Kidney (tissue), 14 donors: ENCODE data around the gene BFSP2. TPM values are rescaled to one million over a fixed set of nuclear protein-coding genes. Genes with fewer than 3 reads are reported as not detected.

ENCODE experiments used
- DNase-seq, 5 donors: peaks; one replicate each; pipeline ENCODE4 v3.0.0-alpha.2; 2013 to 2020
- FAIRE-seq: peaks from 2 replicates; lab custom pipeline; 2012; peaks lifted over from hg19 to GRCh38; lab: Jason Lieb, UNC
- H3K27ac ChIP-seq, 2 donors: one replicate each; pipeline ENCODE4 v1.7.0; 2013; ENCODE audit warnings: low read depth in 2 of 2, low read length in 2 of 2, inconsistent platforms in 1 of 2
- H3K27me3 ChIP-seq: one replicate; pipeline ENCODE4 v1.7.1; 2013; ENCODE audit warnings: low read length, inconsistent platforms; ENCODE audit not compliant: control insufficient read depth, insufficient read depth
- H3K36me3 ChIP-seq, 3 donors: one replicate each; pipeline versions ENCODE4 v1.7.0 to v1.7.1; 2013; ENCODE audit warnings: low read length in 3 of 3, control low read depth in 1 of 3, inconsistent platforms in 1 of 3; ENCODE audit not compliant: insufficient read depth in 3 of 3, control insufficient read depth in 2 of 3
- H3K4me1 ChIP-seq, 3 donors: one replicate each; pipeline versions ENCODE4 v1.7.0 to v1.7.1; 2013; ENCODE audit warnings: low read length in 3 of 3, inconsistent platforms in 1 of 3, low read depth in 1 of 3; ENCODE audit not compliant: control insufficient read depth in 2 of 3, insufficient read depth in 2 of 3
- H3K4me3 ChIP-seq, 3 donors: one replicate each; pipeline versions ENCODE4 v1.7.0 to v1.8.1; 2013; ENCODE audit warnings: low read length in 3 of 3, control low read depth in 1 of 3, inconsistent platforms in 1 of 3
- H3K9ac ChIP-seq, 3 donors: one replicate each; pipeline versions ENCODE4 v1.7.0 to v1.7.1; 2013; ENCODE audit warnings: low read length in 3 of 3, control low read depth in 1 of 3, inconsistent platforms in 1 of 3
- H3K9me3 ChIP-seq, 3 donors: one replicate each; pipeline versions ENCODE4 v1.7.0 to v1.7.1; 2013; ENCODE audit warnings: low read length in 3 of 3, control low read depth in 1 of 3, inconsistent platforms in 1 of 3; ENCODE audit not compliant: control insufficient read depth in 2 of 3, insufficient read depth in 1 of 3
- intact Hi-C: fragments of 100-400 bp; cut with DNase I; formaldehyde crosslinking; loops from one replicate; pipeline ENCODE4 v1.11.1; 2022
- polyA plus RNA-seq: library from polyadenylated mRNA; stranded (reverse); fragments of 350-450 nt; fragmentation: Illumina TruSeq; extraction: RNeasy Lipid Tissue Mini Kit (QIAGEN cat#74804); gene quantifications from one replicate; pipeline ENCODE4 v1.2.3, GENCODE V29; 2014; ENCODE audit warnings: low read depth, low replicate concordance; ENCODE audit not compliant: insufficient read depth
- total RNA-seq: library from RNA; stranded (reverse); fragmentation: NEBNext Ultra II Directional; extraction: Animal tissue kit (Norgen Biotek cat#: 25700); gene quantifications from one replicate; pipeline ENCODE4 v1.2.1, GENCODE V29; 2021
- TF ChIP-seq, protein P1 (sequence below): IDR thresholded peaks from 3 replicates; pipeline ENCODE4 v1.5.1; 2012; ENCODE audit warnings: mild to moderate bottlenecking, moderate library complexity, borderline replicate concordance; ENCODE audit not compliant: insufficient read depth; ENCODE audit errors: extremely low read depth
- donor health status: control.
- donor health status: control.
- donor health status: control.
- donor health status: control.
- donor health status: control.
- donor health status: DM: yes; HTN: yes; CAD: no.
- donor health status: Normal renal cell carcinoma (clear cell type).

BFSP2 gene
- total and polyA plus RNA-seq, 2 donors from 2014 or later, result 0.41 to 0.86 TPM

DNA sequence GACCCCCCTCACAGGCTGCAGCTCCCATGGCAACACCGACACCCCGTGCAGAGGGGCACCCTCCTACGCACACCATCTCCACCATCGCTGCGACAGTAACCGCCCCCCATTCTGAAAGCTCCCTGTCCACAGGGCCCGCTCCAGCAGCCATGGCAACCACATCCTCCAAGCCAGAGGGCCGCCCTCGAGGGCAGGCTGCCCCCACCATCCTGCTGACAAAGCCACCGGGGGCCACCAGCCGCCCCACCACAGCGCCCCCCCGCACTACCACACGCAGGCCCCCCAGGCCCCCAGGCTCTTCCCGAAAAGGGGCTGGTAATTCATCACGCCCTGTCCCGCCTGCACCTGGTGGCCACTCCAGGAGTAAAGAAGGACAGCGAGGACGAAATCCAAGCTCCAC is 19.9 kb upstream of the BFSP2 start:
- no peaks in the 10 kb centered on the region for H3K9me3 ChIP-seq
- no peak overlapping the region for H3K9ac ChIP-seq
- no peaks in the 10 kb centered on the region for H3K36me3 ChIP-seq
- H3K4me1 ChIP-seq, result no peaks in the 10 kb centered on the region
- H3K27ac ChIP-seq, result no peak overlapping the region
- intact Hi-C loops, result no loop called here
- DNase-seq, result no peak
- FAIRE-seq, result no peak
- TF ChIP-seq, protein P1, sequence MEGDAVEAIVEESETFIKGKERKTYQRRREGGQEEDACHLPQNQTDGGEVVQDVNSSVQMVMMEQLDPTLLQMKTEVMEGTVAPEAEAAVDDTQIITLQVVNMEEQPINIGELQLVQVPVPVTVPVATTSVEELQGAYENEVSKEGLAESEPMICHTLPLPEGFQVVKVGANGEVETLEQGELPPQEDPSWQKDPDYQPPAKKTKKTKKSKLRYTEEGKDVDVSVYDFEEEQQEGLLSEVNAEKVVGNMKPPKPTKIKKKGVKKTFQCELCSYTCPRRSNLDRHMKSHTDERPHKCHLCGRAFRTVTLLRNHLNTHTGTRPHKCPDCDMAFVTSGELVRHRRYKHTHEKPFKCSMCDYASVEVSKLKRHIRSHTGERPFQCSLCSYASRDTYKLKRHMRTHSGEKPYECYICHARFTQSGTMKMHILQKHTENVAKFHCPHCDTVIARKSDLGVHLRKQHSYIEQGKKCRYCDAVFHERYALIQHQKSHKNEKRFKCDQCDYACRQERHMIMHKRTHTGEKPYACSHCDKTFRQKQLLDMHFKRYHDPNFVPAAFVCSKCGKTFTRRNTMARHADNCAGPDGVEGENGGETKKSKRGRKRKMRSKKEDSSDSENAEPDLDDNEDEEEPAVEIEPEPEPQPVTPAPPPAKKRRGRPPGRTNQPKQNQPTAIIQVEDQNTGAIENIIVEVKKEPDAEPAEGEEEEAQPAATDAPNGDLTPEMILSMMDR, result no peak
- no peak overlapping the region for H3K4me3 ChIP-seq
- H3K27me3 ChIP-seq, result no peaks in the 10 kb centered on the region

DNA sequence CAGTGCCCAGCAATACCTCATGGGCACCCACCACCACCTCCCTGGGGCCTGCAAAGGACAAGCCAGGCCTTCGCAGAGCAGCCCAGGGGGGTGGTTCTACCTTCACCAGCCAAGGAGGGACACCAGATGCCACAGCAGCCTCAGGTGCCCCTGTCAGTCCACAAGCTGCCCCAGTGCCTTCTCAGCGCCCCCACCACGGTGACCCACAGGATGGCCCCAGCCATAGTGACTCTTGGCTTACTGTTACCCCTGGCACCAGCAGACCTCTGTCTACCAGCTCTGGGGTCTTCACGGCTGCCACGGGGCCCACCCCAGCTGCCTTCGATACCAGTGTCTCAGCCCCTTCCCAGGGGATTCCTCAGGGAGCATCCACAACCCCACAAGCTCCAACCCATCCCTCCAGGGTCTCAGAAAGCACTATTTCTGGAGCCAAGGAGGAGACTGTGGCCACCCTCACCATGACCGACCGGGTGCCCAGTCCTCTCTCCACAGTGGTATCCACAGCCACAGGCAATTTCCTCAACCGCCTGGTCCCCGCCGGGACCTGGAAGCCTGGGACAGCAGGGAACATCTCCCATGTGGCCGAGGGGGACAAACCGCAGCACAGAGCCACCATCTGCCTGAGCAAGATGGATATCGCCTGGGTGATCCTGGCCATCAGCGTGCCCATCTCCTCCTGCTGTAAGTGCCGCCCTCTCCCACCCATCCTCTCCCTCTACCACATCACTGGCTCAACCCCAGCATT is 19.2 kb upstream of the BFSP2 start:
- Histone ChIP-seq H3K9ac (no peak overlapping the region), H3K9me3 (no peaks in the 10 kb centered on the region), H3K36me3 (no peaks in the 10 kb centered on the region), H3K4me3 (no peak overlapping the region), H3K27ac (no peak overlapping the region), H3K4me1 (no peaks in the 10 kb centered on the region), H3K27me3 (no peaks in the 10 kb centered on the region)
- FAIRE-seq, result no peak
- DNase-seq, result no peak
- TF ChIP-seq, protein P1, result no peak
- intact Hi-C loops, result no loop called here

DNA sequence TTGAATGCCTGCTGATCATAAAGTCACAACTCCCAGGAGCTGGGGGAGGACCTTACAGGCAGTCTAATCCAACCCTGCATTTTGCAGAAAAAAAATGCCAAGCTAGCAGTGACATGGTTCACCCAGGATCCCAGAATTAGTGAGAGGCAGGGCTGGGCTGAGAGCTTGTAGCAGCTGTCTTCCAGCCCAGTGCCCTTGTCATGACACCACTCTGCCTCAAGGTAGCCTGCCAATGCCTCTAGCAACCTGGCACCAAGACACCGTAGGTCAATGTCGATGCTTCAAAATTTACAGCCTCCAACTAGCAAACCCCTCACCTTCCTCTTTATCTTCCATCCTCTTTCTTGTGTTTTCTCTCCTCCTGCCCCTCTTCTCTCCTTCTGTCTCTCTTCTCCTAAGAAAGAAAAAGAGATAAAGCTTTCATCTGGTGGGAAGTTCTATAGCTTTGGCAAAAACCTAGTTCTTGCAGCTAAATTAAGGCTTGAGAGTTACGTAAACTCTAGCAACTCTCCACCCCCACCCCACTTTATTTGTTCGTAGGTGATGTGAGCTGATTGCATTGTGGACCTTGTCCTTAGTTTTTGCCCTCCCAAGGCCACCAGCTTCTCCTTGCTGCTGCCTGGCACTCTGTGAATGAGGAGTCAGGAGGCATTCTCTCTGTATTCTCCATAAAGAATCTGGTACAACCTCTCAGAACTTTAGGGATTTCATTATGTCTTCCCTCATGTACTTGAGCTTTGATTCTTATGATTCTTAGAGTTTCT is 18.3 kb upstream of the BFSP2 start:
- H3K9ac ChIP-seq, result no peak overlapping the region
- H3K27ac ChIP-seq, result no peak overlapping the region
- H3K36me3 ChIP-seq, result no peaks in the 10 kb centered on the region
- no peaks in the 10 kb centered on the region for H3K27me3 ChIP-seq
- H3K9me3 ChIP-seq, result no peaks in the 10 kb centered on the region
- no peak for DNase-seq
- no peak overlapping the region for H3K4me3 ChIP-seq
- TF ChIP-seq, protein P1, result no peak
- FAIRE-seq, result no peak
- intact Hi-C loops, result no loop called here
- no peaks in the 10 kb centered on the region for H3K4me1 ChIP-seq
